Measurements from ENCODE around the gene SRP68.

DNA sequence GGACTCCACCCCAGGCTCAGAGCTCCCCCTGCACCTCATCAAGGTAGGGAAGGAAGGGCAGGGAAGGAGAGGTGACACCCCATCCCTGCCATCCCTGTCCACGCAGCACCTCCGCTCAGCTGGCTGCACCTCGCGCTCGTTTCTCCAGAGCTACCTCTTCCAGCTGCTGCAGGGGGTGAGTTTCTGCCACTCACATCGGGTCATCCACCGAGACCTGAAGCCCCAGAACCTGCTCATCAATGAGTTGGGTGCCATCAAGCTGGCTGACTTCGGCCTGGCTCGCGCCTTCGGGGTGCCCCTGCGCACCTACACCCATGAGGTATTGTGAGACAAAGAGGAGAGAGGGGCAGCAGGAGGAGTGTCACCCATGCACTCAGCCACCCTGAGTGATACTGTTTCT lies 70.2 kb downstream of the SRP68 start:
- no peak for TF ChIP-seq POLR2A (IDR thresholded peaks at IDR 0.05)
- TF ChIP-seq, protein P1, sequence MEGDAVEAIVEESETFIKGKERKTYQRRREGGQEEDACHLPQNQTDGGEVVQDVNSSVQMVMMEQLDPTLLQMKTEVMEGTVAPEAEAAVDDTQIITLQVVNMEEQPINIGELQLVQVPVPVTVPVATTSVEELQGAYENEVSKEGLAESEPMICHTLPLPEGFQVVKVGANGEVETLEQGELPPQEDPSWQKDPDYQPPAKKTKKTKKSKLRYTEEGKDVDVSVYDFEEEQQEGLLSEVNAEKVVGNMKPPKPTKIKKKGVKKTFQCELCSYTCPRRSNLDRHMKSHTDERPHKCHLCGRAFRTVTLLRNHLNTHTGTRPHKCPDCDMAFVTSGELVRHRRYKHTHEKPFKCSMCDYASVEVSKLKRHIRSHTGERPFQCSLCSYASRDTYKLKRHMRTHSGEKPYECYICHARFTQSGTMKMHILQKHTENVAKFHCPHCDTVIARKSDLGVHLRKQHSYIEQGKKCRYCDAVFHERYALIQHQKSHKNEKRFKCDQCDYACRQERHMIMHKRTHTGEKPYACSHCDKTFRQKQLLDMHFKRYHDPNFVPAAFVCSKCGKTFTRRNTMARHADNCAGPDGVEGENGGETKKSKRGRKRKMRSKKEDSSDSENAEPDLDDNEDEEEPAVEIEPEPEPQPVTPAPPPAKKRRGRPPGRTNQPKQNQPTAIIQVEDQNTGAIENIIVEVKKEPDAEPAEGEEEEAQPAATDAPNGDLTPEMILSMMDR (IDR thresholded peaks at IDR 0.05) = no peak

All from Peyer's patch (tissue), 4 donors.